Stimulated activated CD8-positive, alpha-beta memory T cell treated with anti-CD3 and anti-CD28 coated beads, Interleukin-15, amount 100 ng/mL, for 48 hours (primary cell): ENCODE measurements around the gene CHSY1.

ENCODE experiments used
- DNase-seq, 2 donors: peaks; one replicate each; pipeline ENCODE4 v3.0.0-alpha.2; 2020; ENCODE audit warnings: low read depth in 2 of 2

The CHSY1 gene

GRCh38 chr15:101153801-101154656, 97.8 kb downstream of the CHSY1 start:
- no peak for DNase-seq

DNA sequence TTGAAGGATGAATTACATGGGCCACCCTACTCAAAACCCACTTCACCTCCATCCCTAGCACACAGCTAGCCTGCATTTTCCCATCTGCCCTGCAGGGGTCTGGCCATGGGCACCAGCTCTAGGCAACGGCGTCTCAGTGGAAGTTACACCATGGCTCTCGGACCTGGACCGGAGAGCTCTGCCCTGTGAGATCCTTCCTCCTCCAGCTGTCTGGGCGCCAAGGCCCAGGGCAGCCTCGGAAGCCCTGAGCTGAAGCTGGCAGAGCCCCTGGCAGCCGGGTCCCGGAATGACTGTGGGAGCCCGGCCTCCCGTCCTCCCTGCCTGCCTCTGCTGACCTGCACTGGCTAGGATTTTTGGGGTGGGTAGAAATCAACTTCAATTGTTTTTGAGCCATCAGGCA, 98.9 kb downstream of the CHSY1 start:
- no peak for DNase-seq

DNA sequence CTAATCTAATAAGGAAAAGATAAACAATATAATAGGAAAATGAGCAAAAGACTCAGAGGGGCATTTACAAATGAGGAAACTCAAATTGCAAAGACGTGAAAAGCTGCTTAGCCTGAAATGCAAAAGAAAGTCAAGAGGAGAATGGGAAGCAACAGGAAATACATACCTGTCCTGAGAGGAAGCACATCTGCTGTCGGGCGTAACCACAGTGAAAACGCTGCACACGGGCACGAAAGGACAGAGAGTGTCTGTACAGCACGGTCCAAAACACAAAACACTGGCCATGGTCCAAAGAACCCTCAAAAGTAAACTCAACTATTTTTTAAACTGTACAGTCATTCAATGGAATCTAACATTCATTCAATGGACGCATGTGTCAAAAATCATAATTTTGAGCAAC, 100.6 kb downstream of the CHSY1 start:
- DNase-seq, result no peak

DNA sequence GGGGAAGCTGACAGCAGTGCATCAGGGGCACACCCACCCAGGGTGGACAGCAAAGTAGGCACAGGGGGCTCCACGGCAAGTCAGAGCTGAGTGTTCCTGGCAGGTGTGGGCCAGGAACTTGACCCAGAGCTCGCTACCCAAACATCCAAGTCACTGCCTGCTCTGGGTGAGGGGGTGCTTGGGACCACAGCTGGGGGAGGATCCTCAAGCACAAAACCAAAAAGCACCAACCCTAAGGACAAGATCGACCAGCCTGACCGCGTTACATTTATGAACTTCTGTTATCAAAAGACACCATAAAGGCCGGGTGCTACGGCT, 101.2 kb downstream of the CHSY1 start:
- DNase-seq, result no peak

DNA sequence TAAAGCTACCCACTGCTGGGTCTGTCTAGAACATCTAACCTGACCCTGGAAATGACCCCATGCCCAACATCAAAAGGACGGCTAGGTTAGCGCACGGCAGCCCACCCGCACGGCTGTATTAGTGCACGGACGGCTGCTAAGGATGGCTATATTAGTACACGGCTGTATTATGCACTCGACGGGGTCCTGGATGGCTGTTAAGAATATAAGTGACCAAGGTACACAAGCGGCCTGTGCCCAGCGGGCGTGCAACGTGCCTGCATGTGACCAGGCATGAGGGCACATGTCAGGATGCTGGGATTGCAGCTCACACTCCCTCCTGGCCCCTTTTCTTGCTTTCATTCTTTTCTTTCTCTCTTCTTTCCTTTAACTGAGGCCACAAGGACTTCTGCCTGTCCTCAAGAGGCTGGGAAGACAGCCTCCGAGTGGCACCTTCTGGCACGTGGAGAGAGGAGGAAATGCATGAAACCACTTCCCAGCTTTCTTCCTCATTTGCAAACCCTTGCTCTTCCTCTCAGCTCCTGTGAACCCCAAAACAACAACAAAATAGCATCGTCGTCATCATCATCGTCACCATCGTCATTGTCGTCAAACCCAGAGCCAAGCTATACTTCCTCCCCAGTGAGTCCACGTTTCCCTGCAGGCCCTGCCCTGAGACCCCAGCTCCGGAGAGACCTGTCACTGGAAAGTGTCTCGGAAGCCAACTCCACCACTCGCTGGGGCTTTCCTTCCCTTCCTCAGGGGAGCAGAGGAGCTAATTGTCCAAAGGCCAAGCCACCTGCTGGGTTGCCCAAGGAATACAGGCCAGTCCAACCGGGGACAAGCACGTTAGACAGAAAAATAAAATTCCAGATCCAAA, 101.8 kb downstream of the CHSY1 start:
- DNase-seq, result no peak

GRCh38 chr15:101148881-101149664, 102.8 kb downstream of the CHSY1 start:
- no peak for DNase-seq

GRCh38 chr15:101148166-101148880, 103.5 kb downstream of the CHSY1 start:
- DNase-seq, result no peak

DNA sequence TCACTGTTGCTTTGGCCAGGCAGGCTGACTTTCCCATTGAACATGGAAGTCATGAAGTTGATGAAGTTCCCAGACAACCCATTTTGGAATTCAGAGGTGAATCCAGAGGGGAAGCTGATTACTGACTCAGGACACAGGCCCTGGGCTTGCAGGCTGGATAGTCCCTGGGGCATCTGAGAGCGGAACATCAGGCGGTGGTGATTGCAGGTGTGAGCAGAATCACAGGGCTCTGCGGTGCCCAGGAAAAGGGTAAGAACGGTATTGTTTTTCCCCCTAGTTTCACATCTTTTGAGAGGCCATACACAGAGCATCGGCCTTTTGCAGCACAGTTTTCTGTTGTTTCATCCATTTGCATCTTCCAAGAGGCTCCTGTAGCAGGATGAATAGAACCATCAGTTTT, 104.7 kb downstream of the CHSY1 start:
- no peak for DNase-seq

- no peak for DNase-seq
Observed at GRCh38 chr15:101146118-101146702, 105.6 kb downstream of the CHSY1 start.

DNA sequence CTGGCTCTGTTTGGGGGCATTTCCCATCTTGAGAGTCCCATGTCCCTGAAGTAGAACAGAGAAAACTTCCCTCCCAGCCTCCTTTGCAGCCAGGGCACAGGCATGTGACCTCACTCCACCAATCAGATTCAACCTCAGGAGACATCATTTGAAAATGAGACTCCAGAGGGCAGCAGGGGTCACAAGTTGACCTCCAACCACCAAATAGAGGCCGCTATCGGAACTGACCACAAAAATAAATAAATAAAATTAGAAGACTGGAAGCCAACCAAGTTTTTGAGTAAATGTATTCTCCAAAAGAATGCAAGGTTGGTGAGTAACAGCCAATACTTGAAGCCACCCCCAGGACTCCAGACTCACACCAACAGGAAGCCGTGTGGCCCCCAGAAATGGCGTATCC, 106.5 kb downstream of the CHSY1 start:
- DNase-seq, result no peak

- no peak for DNase-seq
Observed at GRCh38 chr15:101143321-101143720, 108.5 kb downstream of the CHSY1 start.

DNA sequence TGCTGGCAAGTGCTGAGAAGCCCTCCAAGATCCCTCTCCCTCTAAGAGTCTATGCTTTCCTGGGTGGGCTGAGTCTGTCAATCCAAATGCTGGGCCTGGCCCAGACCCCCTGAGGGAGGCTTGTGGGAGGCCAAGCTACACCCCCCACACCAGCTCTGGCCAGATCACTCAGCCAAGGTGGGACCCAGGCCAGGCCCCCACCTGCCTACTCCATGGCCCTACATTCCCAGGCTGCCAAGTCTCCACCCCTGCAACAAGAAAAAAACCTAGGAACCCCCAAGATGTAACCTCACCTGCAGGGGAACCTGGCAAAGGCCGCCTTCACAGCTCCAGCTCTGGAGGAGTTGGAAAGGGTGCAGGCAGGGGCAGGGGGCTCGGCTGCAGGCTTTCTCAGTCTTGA, 109.1 kb downstream of the CHSY1 start:
- no peak for DNase-seq

DNA sequence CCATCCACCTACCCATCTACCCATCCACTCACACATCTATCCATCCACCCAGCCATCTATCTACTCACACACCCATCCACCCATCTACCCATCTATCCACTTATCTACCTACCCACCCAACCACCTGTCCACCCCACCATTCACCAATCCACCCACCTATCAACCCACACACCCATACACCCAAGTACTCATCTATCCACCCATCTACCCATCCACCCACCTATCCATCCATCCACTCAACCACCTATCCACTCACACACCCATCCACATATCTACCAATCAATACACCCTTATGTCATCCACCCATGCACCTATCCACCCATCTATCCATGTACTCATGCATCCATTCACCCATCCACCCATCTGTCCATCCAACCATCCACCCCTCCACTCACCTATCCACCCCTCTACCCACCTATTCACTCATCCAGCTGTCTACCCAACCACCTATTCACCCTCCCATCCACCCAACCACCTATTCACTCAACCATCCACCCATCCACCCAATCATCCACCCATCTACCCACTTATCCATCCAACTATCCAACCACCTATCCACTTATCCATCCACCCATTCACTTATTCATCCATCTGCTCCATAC, 109.8 kb downstream of the CHSY1 start:
- DNase-seq, result no peak

- no peak for DNase-seq
Observed at GRCh38 chr15:101140697-101141065, 111.2 kb downstream of the CHSY1 start.

- DNase-seq, result no peak
Observed at GRCh38 chr15:101139986-101140696, 111.7 kb downstream of the CHSY1 start.

DNA sequence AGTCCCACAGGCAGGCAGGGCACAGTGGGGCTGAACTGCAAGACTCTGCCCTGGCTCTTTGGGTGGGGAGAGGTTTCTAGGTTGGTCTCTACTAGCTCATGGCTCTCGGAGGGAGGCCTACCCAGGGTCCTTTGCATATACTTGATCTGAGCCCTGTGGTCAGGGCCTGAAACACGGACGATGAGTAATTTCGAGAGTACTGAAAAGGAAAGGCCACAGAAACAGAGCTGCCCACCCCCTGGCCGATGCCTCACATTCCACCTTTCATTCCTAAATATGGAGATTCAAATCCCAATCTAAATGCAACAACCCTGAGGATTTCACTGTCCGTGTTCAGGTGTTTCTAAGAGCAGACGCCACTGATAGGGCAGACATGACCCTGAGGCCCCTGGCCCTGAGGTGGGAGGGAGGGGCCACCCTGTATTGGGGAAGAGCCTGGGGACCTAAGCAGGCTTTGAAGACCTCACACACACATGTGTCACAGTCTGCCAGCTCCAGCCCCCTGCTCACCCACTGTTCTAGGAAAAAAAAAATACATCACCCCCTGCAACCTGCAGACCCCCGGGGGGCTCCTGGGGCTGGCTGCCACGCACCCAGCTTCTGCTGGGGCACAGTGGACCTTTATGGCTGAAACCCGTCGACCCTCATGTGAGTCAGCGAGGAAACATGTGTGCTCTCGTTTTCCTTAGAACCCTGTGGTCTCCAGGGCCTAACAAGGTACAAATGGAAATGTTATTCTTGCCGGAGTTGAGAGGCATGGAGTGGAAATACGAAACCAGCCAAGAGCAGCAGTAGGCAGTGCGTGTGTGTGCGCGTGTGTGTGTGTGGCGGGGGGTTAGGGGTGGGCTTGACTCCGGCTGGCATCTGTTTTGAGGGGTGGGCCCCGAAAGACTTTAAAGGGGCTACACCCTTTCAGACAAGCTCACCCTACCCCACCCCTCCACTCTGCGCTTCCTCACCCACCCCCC, 112.7 kb downstream of the CHSY1 start:
- no peak for DNase-seq

DNA sequence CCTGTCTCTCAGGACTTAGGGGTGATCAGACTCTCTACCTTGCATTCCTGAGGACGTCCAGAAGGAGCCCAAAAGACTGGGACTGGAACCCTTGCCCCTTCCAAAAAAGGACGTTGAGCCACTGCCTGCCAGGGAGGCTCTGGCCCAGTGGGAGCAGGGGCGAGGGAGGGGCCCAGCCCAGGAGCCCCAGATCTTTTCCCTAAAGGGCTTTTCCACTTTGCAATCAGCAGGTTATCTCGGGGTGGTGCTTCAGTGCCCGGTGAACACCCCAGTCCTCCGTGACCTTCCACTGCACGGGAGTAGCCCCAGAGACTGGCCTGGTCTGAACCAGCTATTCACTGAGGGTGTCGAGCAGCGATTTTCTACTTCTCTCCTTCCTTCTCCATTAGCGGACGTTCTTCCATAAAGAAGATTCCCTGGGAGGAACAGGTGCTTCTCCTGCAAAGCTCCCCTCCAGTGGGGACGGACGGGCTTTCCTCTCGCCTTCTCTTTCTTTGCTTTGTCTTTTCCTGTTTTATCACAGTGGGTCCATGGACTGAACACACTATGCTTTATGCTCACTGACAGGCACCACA, 113.7 kb downstream of the CHSY1 start:
- no peak for DNase-seq

DNA sequence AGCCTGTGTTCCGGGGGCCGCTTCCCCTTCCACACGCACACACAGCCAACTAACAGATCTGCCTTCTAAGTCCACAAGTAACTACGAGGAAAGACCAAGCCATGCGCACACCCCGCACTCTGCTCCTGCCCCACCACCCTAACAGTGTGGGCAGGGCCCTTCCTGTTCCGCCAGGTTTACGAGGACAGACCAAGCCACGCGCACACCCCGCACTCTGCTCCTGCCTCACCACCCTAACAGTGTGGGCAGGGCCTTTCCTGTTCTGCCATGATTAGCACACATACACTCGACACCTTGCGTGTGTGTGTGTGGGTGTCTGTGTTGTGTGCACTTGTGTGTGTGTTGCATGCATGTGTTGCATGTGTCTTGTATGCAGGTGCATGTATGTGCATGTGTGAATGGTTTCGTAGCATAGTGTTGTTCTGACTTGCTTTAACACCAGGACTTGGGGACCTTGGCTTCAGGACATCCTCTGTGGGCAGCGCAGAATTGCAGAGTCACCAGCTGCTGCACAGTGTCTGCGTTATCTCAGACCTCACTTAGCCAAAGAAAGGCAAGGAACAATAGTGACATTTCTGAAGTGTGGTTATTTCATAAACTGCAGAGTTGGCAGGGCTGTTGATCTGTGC, 114.4 kb downstream of the CHSY1 start:
- no peak for DNase-seq
